GM19438 (cell line): ENCODE measurements around the gene MED27.

Source experiments
- ATAC-seq: cut with Tn5 transposase; IDR thresholded peaks from one replicate; pipeline ENCODE4 v1.9.1; 2021; ENCODE audit warnings: low read depth; ENCODE audit not compliant: unreplicated experiment

MED27 gene

DNA sequence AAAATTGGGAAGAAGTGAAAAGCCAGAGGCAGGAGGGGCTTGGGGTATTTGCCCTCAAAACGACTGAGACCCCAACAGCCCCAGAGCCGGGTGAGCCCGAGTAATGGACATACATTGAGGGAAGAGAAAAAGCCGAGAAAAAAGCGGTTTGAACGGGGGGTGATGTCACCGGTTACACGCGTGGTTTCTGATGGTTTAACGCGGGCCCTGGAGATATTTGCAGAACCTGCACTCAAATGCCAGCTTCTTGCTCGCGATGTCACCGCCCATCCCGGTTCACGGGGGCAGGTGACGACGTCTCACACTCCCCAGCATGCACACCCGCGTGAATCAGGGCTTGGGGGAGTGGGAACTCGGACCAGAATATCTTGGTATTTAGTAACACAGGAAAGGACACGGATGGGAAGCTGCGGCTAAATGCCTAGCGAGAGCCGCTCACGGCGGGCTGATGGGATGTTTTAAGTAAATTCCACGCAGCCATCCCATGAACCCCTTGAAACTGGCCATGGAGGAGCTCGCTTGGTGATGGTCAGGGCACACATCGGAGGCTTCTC is 237.8 kb downstream of the MED27 start:
- no peak for ATAC-seq

DNA sequence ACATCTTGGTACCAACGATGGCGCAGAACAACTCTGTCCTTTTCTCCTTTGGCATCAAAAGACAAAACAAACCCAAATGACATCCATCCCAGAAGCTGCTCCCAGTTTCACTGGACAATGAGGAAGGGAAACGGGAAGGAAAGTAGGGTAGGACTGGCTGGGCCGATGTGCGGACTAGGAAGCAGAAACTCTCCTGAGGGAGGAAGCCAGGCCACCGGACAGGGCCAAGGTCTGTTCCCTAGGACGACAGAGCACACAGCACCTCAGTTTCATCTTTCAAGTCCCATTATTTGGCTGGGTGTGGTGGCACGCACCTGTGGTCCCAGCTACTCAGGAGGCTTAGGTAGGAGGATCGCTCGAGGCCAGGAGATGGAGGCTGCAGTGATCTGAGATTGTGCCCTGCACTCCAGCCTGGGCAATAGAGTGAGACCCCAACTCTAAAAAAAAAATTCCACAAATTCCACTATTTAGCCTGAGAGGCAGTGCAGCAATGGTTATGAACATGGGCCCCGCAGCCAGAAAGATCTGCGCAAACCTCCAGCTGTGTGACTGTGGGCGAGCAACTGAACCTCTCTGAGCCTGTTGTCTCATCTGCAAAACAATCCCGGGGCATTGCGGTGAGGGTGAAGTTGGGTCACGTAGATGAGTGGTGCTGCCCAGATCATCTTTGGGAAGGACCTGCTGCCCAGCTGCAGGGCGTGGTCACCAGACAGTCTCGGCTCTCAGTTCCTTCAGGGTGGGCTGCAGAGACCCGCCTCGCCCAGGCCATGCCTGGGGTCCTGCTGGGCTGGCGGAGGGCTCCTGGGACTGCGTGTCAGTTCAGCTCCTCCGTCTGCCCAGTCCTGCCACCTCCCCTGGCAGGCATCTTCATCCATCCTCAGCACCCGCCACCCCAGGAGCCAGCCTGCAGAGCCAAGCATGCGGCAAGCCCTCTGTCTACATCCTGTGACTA is 238.6 kb downstream of the MED27 start:
- ATAC-seq = no peak

DNA sequence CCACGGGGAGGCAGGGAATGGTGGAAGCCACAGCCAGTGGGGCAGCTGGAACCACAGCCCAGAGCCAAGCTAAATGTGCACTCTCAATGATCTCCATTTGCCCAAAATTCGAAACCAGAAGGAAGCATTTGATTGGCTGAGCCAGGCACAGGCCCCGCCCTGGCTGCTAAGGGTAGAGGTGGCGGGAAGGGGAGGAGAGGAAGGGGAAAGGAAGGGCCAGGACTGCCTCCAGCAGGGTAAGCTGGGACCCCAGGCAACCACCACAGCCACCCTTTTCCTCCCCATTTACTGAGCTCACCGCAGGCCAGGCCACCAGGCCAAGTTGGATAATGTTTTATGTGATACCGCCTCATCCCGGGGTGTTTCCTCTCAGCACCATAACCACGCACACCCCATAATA is 239.4 kb downstream of the MED27 start:
- ATAC-seq = no peak

DNA sequence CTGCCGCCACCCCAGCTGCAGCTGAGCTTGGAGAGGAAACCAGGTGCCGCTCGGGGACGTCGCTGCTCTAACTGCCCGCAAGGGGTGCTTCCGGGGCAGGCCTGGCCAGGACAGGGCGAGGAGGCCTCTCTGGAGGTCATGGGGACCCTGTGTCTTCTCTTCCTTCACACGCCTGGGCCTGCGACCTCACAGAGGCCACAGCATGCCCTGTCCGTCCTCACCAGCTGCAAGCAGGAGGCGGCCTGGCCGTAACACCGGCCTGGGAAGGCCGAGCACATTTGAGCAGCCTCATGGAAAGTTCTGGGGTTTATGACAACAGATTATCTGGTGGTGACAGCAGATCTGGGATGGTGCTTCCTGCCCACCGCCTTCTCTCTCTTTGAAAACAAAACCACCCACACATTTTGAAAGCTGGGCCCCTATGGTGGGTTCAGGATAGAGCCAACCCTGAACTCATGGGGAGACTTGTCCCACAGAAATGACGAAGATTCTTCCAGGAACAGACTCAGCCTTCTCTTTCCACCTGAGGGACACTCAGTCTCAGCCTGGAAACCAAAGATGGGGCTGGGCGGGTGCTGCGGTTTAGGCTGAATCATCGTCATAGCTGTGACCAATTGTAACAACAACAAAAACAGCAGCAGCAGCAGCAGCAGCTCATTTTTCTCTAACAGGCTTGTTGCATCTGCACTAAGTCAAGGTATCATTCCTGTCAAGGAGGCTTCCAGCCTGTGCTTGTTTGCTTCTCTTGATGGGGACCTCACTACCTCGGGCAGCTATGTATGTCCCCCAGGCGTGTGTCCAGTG is 240.2 kb downstream of the MED27 start:
- ATAC-seq = no peak

DNA sequence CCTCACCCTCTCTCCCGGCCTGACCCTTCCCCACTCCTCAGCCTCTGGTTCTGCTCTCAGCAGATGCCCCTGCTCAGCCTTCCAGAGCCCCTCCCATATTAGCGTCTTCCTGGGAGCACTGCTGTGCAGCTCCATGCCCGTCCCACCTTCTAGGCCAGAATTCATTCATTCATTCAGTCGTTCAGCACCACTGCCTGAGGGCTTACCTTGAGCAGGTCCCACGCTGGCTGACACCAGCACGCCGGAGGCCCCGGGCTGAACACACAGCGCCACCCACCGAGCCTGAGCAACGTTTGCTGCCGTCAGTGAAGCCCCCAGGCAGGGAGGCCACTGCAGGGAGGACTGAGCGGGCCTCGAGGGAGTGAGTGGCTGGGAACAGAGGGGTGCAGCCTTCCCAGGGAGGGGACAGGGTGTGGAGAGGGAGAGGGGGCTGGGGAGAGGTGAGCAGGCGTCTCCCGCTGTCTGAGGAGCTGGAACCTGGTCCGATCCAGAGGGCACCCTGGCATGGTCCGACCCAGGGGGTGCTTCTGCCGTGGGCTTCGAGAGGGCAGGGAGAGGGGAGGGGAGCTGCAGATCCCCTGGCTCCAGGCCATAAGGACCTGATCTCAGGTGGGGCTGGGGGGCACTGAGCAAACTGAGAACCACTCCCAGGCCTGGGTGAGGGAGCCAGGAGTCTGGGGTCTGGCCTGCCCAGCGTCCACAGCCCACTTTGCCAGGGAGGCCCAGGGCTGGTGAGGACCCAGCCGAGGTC is 241.0 kb downstream of the MED27 start:
- ATAC-seq = no peak

DNA sequence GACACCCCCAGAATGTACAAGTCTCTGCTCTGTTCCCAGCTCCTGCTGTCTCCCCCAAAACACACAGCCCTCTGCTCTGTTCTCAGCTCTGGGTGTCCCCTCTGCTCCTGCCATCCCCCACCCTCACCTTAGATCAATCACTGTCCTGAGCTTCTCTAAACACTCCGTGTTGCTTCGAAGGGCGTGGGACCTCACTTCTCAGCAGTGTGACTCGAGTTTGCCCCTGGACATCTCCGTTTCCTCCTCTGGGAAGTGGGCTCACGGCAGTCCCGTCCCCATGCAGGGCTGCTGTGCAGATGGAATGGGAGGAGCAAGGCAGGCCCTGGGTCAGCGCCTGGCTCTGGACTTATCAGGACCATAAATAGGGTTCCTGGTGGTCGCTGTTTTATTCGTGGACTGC is 241.8 kb downstream of the MED27 start:
- ATAC-seq = no peak

DNA sequence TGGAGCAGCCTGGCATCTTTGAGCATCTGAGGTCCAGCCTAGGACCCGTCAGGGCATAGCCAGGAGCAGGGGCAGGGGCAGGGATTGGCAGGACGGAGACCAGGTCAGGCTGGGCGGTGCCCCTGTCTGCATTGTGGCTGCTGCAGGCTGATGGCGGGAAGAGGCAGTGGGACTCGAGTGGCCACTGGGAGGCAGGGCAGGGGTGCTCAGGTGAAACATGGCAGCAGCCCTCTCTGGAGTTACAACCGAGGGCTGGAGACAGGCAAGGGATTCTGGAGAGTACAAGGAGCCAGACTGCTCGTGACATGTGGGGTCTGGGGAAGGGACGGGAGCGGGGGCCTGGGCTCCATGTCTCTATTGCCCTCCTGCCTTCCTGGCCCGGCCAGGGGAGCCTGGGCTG is 242.4 kb downstream of the MED27 start:
- ATAC-seq = no peak

DNA sequence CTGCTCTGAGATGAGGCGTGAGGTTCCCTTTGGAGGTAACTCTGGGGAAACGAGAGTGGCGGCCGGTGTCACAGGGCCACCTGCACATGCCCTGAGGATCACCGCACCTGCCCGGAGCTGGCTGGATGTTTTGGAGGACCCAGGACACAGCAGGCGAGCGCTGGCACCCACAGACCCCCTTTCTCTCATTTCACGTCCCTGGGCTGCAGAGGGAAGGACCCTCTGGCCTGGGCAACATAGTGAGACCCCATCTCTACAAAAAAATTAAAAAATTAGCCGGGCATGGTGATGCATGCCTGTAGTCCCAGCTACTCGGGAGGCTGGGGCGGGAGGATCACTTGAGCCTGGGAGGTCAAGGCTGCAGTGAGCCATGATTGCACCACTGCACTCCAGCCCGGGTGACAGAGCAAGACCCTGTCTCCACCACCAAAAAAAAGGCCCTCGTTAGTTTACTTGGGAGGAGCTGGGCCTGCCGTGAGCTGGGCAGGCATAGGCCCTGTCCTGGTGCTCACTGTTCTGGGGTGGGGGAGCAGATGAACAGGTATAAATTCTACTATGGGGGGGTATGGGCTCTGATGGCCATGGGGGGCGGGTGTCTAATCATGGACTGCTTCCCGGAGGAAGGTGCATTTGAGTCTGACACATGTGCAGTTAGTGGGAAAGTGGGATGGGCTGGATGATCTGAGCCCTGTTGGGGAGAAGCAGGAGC is 242.9 kb downstream of the MED27 start:
- no peak for ATAC-seq

DNA sequence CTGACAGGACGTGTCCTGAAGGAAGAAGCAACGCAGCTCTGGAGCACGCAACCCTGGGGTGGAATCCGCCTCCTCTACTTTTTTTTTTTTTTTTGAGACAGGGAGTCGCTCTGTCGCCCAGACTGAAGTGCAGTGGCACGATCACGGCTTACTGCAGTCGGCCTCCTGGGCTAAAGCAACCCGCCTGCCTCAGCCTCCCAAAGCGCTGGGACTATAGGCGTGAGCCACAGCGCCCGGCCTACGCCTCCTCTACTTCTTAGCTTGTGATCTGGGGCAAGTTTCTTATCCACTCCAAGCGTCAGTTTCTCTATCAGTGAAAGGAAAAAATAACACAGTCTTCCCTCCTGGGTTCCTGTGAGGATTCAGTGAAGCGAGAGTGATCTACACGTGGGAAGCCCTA is 243.6 kb downstream of the MED27 start:
- no peak for ATAC-seq

DNA sequence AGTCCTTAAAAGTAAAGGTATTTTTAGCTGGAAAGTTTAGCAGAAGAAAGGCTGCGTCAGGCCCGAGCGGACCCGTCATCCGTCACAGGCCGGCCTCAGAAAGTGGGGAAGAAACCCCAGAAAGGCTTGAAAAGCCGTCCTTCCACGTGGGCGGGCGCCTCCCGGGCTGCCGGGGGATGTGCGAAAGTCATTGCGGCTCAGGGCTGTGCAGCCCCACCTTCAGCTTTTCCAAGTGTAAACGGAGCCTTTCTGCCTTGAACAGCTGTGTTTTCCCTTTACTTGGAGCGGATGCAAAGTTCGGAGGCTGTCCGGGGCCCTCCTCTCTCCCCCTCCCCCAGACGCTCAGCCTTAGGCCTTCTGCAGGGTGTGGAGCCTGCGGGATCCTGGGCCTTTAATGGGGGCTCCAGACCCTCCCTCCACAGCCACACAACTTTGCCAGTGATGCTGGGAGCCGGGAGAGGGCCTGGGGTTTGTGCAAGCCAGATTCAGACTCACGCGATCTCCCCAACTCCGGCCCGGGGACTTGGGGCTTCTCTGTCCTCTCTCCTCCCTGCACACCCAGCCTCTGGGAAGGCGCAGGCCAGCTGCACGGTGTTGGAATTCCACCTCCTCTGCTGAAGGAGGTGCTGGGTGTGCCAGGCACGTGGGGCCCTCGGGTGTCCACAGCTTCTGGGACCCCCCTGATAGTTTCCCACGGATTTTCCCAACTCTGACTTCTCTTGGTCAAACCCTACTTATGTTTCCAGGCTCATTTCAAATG is 244.3 kb downstream of the MED27 start:
- ATAC-seq = no peak

DNA sequence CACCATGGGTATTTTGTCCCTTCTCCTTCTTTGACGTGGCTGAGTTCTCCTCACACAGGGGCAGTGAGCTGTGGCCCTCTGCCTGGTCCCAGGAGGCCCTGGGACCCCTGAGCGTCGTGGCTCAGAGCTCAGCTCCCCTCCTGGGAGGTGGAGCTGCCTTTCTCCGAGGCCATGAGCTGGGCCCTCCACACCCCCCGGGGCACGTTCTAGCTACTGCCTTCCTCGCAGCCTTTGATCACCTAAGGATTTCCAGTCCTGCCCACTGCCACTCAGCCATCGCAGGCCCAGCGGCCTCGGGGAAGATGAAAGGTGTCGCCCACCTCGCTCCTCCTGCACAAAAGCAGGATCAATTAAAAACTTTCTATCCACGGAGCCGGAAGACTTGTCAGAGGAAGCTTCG is 244.9 kb downstream of the MED27 start:
- no peak for ATAC-seq

DNA sequence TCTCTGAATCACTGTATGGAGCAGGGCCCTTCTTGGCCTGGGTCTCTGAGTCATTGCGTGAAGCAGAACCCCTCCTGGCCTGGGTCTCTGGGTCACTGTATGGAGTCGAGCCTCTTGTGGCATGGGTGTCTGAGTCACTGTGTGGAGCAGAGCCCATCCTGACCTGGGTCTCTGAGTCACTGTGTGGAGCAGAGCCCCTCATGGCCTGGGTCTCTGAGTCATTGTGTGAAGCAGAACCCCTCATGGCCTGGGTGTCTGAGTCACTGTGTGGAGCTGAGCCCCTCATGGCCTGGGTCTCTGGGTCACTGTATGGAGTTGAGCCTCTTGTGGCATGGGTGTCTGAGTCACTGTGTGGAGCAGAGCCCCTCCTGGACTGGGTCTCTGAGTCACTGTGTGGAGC is 245.8 kb downstream of the MED27 start:
- ATAC-seq = no peak

DNA sequence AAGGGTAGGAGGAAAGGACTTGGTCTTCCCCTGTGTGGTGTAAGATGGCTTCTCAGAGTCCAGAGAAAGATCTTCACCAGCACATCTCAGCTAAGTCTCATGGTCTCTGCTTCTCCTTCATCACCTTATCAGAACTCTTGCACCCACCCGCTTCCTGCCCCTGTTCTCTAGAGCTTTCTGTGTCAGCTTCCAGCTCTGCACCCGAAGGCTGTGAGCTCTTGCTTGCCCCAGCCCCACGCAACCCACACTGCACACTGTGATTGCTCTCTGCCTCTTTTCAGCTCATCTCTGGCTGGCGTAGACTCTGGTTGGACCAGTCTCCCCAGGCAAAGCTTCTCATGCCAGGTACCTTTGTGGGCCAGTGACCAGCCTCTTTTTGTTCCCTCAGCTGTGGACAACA is 246.6 kb downstream of the MED27 start:
- ATAC-seq = no peak

DNA sequence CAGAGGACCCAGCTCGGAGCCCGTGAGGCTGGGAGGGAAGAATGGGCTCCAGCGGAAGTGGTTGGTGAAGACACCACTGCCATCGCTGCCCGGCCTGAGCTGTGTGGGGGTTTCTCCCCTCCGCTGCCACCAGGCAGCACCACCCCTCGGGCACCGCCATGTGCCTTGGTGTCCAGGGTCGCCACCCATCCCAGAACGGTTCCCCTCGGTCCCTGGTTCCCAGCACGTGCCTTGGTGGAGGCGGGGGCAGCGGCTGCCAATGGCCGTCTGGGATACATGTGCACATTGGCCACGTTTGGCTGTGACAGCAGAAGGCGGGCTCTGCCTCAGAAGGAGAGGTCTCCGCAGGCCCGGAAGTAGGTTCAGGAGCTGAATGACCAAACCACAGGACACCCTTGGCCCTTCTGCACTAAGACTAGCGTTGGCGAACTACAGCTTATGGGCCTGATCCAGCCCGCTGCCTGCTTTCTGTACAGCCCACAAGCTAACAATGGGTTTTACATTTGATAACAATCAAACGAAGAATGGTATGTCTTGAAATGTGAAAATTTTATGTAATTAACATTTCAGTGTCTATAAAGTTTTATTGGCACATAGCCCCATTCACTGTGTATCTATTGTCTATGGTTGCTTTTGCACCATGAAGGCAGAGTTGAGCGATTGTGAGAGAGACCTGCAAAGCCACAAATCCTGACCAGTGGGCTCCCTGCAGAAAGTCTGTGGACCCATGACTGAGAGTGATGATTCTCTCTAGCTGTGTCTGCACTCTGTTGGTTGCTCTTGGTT is 248.1 kb downstream of the MED27 start:
- ATAC-seq = no peak

DNA sequence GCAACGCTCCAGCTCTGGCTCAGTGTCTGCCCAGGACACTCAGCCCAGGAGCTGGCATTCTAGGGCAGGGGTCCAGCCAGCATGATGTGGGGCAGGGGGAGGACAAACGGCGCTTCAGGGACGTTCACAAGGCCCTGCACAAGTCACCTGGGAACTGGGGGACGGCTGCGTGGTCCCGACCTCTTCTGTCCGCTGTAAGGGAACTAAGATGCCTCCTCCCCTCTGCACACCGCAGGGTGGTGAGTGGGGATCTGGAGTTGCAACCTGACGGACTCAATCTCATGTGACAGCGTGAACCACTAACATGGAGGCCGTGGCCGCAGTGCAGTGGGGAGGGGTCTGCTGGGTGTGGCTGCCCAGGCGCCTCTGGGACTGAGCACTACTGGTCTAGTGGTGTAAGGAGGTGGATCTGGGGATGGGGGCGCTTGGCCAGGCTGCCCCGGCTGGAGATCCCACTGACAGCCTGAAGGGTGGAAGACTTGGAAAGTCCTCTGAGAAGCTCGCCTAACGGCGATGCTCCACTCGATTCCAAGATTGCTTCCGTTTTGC is 251.8 kb downstream of the MED27 start:
- ATAC-seq = no peak

DNA sequence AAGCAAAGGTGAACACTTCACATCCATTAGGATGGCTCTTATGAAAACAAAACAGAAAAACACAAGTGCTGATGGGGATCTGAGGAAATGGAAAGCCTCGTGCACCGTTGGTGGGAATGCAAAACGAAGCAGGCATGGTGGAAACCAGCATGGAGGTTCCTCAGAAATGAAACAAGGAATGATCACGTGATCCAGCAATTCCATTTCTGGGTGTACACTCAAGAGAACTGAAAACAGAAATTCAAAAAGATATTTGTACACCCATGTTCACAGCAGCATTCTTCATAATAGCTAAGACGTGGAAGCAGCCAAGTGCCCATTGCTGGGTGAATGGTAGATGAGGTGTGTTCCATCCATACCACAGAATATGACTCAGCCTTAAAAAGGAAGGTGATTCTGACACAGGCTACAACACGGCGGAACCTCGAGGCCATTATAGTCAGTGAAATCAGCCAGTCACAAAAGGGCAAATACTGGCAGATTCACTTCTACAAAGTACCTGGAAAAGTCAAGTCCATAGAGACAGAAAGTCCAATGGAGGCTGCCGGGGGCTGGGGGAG is 252.6 kb downstream of the MED27 start:
- no peak for ATAC-seq

DNA sequence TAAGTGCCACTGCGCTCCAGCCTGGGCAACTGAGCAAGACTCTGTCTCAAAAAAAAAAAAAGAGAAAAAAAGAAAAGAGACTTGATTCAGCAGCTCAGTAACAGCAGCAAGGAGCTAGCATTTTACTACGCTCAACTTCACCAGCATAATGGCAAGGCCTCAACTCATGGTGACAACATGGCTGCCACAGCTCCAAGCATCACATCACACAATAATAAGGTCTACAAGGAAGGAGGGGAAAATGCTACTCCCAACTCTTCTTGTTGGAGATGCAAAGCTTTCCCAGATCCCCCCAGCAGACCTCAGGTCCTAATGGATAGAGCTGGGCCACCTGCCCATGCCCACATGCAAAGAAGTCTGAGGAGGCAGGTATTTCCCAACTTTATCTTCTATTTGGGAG is 253.6 kb downstream of the MED27 start:
- ATAC-seq = no peak

DNA sequence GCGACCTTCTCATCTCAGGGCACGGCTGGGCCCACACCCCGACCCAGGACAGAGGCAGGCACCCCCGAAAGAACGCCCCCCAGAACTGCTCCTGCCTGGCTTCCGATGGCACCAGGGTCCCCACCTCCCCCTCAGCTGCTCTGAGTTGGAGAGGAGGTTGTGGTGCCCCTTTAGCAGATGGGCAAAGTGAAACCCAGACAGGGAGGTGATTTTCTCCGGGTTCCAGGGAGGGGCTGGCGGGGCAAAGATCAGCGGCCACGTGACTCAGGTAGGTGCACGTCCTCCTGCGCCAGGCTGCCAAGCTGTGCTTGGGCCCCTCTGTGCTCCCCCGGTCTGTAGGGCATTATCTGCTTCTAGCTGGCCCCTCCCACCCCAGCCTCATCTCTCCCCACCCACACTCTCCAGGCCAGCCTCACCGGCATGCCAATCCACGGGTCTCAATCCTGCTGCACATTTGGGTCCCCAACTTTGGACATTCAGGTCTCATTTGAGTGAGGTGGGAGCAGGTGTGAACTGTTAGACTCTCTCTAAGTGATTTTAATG is 254.6 kb downstream of the MED27 start:
- no peak for ATAC-seq
